ENCODE data around the gene RTN1. TPM values are rescaled to one million over a fixed set of nuclear protein-coding genes. Genes with fewer than 3 reads are reported as not detected.

The RTN1 gene
- total RNA-seq, 4 donors from 2014 or later, result 3.0 to 7.5 (median 3.9) TPM

GRCh38 chr14:59845245-59845644 is 25.3 kb downstream of the RTN1 start:
- 55% methylated on average over 3 of the region's 3 CpGs for WGBS
- Histone ChIP-seq H3K36me3 (no peaks in the 10 kb centered on the region), H3K27me3 (no peaks in the 10 kb centered on the region), H3K27ac (no peak overlapping the region), H3K9me3 (no peaks in the 10 kb centered on the region), H3K4me3 (no peak overlapping the region), H3K4me1 (no peaks in the 10 kb centered on the region)
- DNase-seq (ENCODE audit: low spot score in 2 of 2), result no peak
- TF ChIP-seq CTCF (IDR thresholded peaks at IDR 0.05), result no peak

- WGBS, result 87% methylated on average over 8 of the region's 8 CpGs
- H3K27ac ChIP-seq, result no peak overlapping the region
- H3K36me3 ChIP-seq, result no peaks in the 10 kb centered on the region
- no peak overlapping the region for H3K4me3 ChIP-seq
- DNase-seq (ENCODE audit: low spot score in 2 of 2), result no peak
- no peaks in the 10 kb centered on the region for H3K27me3 ChIP-seq
- no peak for TF ChIP-seq POLR2A (IDR thresholded peaks at IDR 0.05)
- TF ChIP-seq CTCF (IDR thresholded peaks at IDR 0.05), result no peak
- TF ChIP-seq POLR2AphosphoS5 (IDR thresholded peaks at IDR 0.05), result no peak
- TF ChIP-seq EP300 (IDR thresholded peaks at IDR 0.05), result no peak
- H3K9me3 ChIP-seq, result no peaks in the 10 kb centered on the region
- H3K4me1 ChIP-seq, result no peaks in the 10 kb centered on the region
Measured at GRCh38 chr14:59844186-59844812, 26.3 kb downstream of the RTN1 start.

- H3K36me3 ChIP-seq, result no peaks in the 10 kb centered on the region
- TF ChIP-seq EP300 (IDR thresholded peaks at IDR 0.05) (no peak), POLR2A (IDR thresholded peaks at IDR 0.05) (no peak), POLR2AphosphoS5 (IDR thresholded peaks at IDR 0.05) (no peak), CTCF (IDR thresholded peaks at IDR 0.05) (no peak)
- DNase-seq (ENCODE audit: low spot score in 2 of 2), result no peak
- no peak overlapping the region for H3K4me3 ChIP-seq
- no peaks in the 10 kb centered on the region for H3K9me3 ChIP-seq
- WGBS, result 68% methylated on average over 3 of the region's 3 CpGs
- no peaks in the 10 kb centered on the region for H3K27me3 ChIP-seq
- no peak overlapping the region for H3K27ac ChIP-seq
- H3K4me1 ChIP-seq, result no peaks in the 10 kb centered on the region
Measured at GRCh38 chr14:59836116-59836515, 34.5 kb downstream of the RTN1 start.

GRCh38 chr14:59832653-59833294 is 37.8 kb downstream of the RTN1 start:
- TF ChIP-seq POLR2A (IDR thresholded peaks at IDR 0.05) (no peak), CTCF (IDR thresholded peaks at IDR 0.05) (no peak), EP300 (IDR thresholded peaks at IDR 0.05) (no peak), POLR2AphosphoS5 (IDR thresholded peaks at IDR 0.05) (no peak)
- no peak overlapping the region for H3K4me3 ChIP-seq
- no peak overlapping the region for H3K27ac ChIP-seq
- no peaks in the 10 kb centered on the region for H3K4me1 ChIP-seq
- no peaks in the 10 kb centered on the region for H3K27me3 ChIP-seq
- 84% methylated on average over 2 of the region's 2 CpGs for WGBS
- H3K36me3 ChIP-seq, result no peaks in the 10 kb centered on the region
- DNase-seq (ENCODE audit: low spot score in 2 of 2), result no peak
- H3K9me3 ChIP-seq, result no peaks in the 10 kb centered on the region

GRCh38 chr14:59831121-59831730 is 39.4 kb downstream of the RTN1 start:
- no peak for DNase-seq (ENCODE audit: low spot score in 2 of 2)
- no peaks in the 10 kb centered on the region for H3K27me3 ChIP-seq
- 84% methylated on average over 2 of the region's 2 CpGs for WGBS
- H3K9me3 ChIP-seq, result no peaks in the 10 kb centered on the region
- H3K27ac ChIP-seq, result no peak overlapping the region
- H3K4me1 ChIP-seq, result no peaks in the 10 kb centered on the region
- TF ChIP-seq CTCF (IDR thresholded peaks at IDR 0.05) (no peak), POLR2AphosphoS5 (IDR thresholded peaks at IDR 0.05) (no peak), EP300 (IDR thresholded peaks at IDR 0.05) (no peak), POLR2A (IDR thresholded peaks at IDR 0.05) (no peak)
- H3K36me3 ChIP-seq, result no peaks in the 10 kb centered on the region
- no peak overlapping the region for H3K4me3 ChIP-seq

Measured in suprapubic skin (tissue), 4 donors.